ENCODE results near the gene PCBP3.
"Not testable (repeated sequence)": the region's sequence is repeated elsewhere in the genome, so short reads cannot be mapped to it uniquely, and the experiment has no call there.

The PCBP3 gene

GRCh38 chr21:45700461-45700860, 56.9 kb downstream of the PCBP3 start:
- no peak overlapping the region for H3K9ac ChIP-seq
- peaks cover 9 to 38% (median 30%) of the 10 kb centered on the region in 10 experiments for H3K4me1 ChIP-seq
- no peak overlapping the region for H3K27ac ChIP-seq
- no peak overlapping the region for H3K4me3 ChIP-seq
- H3K4me2 ChIP-seq, result no peak overlapping the region
- peaks cover 0 to 42% (median 22%) of the 10 kb centered on the region in 11 experiments; a peak in 11 of 22 replicates for H4K20me1 ChIP-seq
- TF ChIP-seq Cebpa-rat (IDR thresholded peaks at IDR 0.05), result no peak
- peaks cover 0 to 67% (median 28%) of the 10 kb centered on the region in 11 experiments; a peak in 17 of 22 replicates for H3K36me3 ChIP-seq
- peaks cover 11 to 34% (median 19%) of the 10 kb centered on the region in 11 experiments for H3K9me3 ChIP-seq (replicated peaks in 1 of 11)
- H3K27me3 ChIP-seq, result no peaks in the 10 kb centered on the region

GRCh38 chr21:45704311-45705108, 61.0 kb downstream of the PCBP3 start:
- no peak overlapping the region for H3K9ac ChIP-seq
- H3K36me3 ChIP-seq, result peaks cover 0 to 51% (median 25%) of the 10 kb centered on the region in 11 experiments; a peak in 15 of 22 replicates
- H3K4me2 ChIP-seq, result peak overlapping the region; percentile 45 to 78 (median 69)
- H3K27me3 ChIP-seq, result no peaks in the 10 kb centered on the region
- H3K4me3 ChIP-seq, result no peak overlapping the region
- H4K20me1 ChIP-seq, result peaks cover 0 to 68% (median 27%) of the 10 kb centered on the region in 11 experiments; a peak in 11 of 22 replicates
- H3K4me1 ChIP-seq, result peaks cover 26 to 38% (median 30%) of the 10 kb centered on the region in 10 experiments
- TF ChIP-seq Cebpa-rat (IDR thresholded peaks at IDR 0.05), result no peak
- H3K9me3 ChIP-seq (replicated peaks in 1 of 11), result peaks cover 0 to 7% (median 2%) of the 10 kb centered on the region in 11 experiments; a peak in 7 of 22 replicates
- H3K27ac ChIP-seq, result no peak overlapping the region

DNA sequence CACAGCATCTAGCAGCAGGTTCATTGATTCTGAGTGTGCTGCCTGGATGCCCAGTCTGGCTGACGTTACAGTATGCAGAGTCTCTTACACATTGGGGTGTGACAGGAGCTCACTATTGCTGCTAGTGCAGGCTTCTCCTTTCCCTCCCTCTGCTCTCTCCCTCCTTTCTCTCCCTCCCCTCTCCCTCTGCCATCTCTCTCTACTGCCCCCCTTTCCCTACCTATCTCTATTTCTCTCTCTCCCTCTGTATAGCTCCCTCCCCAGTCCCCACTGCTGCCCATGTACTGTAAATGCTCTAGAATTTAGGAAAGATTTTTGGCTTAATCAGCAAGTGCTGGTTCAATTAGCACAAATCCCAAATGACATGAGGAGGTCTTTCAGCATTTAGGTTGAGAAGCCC, 62.8 kb downstream of the PCBP3 start:
- 0 out of 22 replicates have a peak overlapping the region, but pooled peaks of 1 of the 11 experiments have one; percentile 3 for H3K4me2 ChIP-seq
- H3K27ac ChIP-seq, result no peak overlapping the region
- H3K36me3 ChIP-seq, result peaks cover 1 to 51% (median 22%) of the 10 kb centered on the region in 11 experiments; a peak in 17 of 22 replicates
- no peaks in the 10 kb centered on the region for H3K27me3 ChIP-seq
- H3K4me1 ChIP-seq, result peaks cover 26 to 38% (median 30%) of the 10 kb centered on the region in 10 experiments
- peaks cover 8 to 23% (median 17%) of the 10 kb centered on the region in 11 experiments for H3K9me3 ChIP-seq (replicated peaks in 1 of 11)
- peaks cover 0 to 61% (median 27%) of the 10 kb centered on the region in 11 experiments; a peak in 11 of 22 replicates for H4K20me1 ChIP-seq
- no peak for TF ChIP-seq Cebpa-rat (IDR thresholded peaks at IDR 0.05)
- no peak overlapping the region for H3K9ac ChIP-seq
- H3K4me3 ChIP-seq, result no peak overlapping the region

- peaks cover 16 to 33% (median 24%) of the 10 kb centered on the region in 10 experiments for H3K4me1 ChIP-seq
- no peak overlapping the region for H3K4me3 ChIP-seq
- H3K9me3 ChIP-seq (replicated peaks in 1 of 11), result peaks cover 30 to 51% (median 46%) of the 10 kb centered on the region in 11 experiments
- peaks cover 0 to 62% (median 18%) of the 10 kb centered on the region in 11 experiments; a peak in 11 of 22 replicates for H4K20me1 ChIP-seq
- H3K4me2 ChIP-seq, result peak overlapping the region in 5 of 11 experiments; percentile 17 to 67 (median 43); a peak in 9 of 22 replicates
- no peak for TF ChIP-seq Cebpa-rat (IDR thresholded peaks at IDR 0.05)
- H3K27me3 ChIP-seq, result no peaks in the 10 kb centered on the region
- H3K27ac ChIP-seq, result peak overlapping the region in 4 of 11 experiments; percentile 27 to 50 (median 40); a peak in 6 of 22 replicates
- no peak overlapping the region for H3K9ac ChIP-seq
- H3K36me3 ChIP-seq, result peaks cover 18 to 67% (median 50%) of the 10 kb centered on the region in 11 experiments; a peak in 21 of 22 replicates
These were observed 65.6 kb downstream of the PCBP3 start for GRCh38 chr21:45709173-45709572.

DNA sequence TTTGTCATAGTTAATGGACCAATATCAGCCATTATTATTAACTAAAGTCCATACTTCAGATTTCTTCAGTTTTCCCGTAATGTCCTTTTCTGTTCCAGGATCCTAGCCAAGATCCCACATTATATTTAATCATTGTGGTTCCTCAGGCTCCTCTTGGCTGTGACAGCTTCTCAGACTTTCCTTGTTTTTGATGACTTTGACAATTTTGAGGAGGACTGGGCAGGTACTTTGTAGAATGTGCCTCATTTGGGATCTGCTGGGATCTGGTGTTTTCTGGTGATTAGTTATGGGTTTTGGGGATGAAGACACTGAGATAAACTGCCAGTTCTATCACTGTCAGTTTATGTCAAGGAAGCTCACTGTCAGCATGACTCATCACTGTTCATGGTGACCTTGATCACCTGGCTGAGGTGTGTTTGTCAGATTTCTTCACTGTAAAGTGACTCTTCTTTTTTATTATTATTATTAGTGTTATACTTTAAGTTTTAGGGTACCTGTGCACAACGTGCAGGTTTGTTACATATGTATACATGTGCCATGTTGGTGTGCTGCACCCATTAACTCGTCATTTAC, 66.3 kb downstream of the PCBP3 start:
- peaks cover 10 to 27% (median 18%) of the 10 kb centered on the region in 10 experiments for H3K4me1 ChIP-seq

GRCh38 chr21:45710306-45710705, 66.8 kb downstream of the PCBP3 start:
- Histone ChIP-seq H3K9me3 (replicated peaks in 1 of 11) (peaks cover 38 to 63% (median 57%) of the 10 kb centered on the region in 11 experiments), H3K4me1 (peaks cover 5 to 22% (median 15%) of the 10 kb centered on the region in 10 experiments; a peak in 18 of 20 replicates), H3K36me3 (peaks cover 19 to 79% (median 60%) of the 10 kb centered on the region in 11 experiments; a peak in 21 of 22 replicates), H4K20me1 (peaks cover 0 to 50% (median 7%) of the 10 kb centered on the region in 11 experiments; a peak in 11 of 22 replicates)
- H3K27me3 ChIP-seq, H3K4me2 ChIP-seq, H3K4me3 ChIP-seq, H3K9ac ChIP-seq, H3K27ac ChIP-seq: not testable (repeated sequence)

More for the DNA sequence above, 66.3 kb downstream of the PCBP3 start:
- Histone ChIP-seq H3K9me3 (replicated peaks in 1 of 11) (peaks cover 33 to 57% (median 52%) of the 10 kb centered on the region in 11 experiments), H3K9ac (no peak overlapping the region), H3K27ac (no peak overlapping the region), H3K36me3 (peaks cover 19 to 73% (median 54%) of the 10 kb centered on the region in 11 experiments; a peak in 21 of 22 replicates), H3K4me3 (no peak overlapping the region), H3K27me3 (no peaks in the 10 kb centered on the region), H3K4me2 (peak overlapping the region in 1 of 11 experiments; percentile 66; a peak in 1 of 22 replicates), H4K20me1 (peaks cover 0 to 56% (median 12%) of the 10 kb centered on the region in 11 experiments; a peak in 11 of 22 replicates)
- no peak for TF ChIP-seq Cebpa-rat (IDR thresholded peaks at IDR 0.05)

GRCh38 chr21:45713613-45714012, 70.1 kb downstream of the PCBP3 start:
- Histone ChIP-seq H3K9me3 (replicated peaks in 1 of 11) (peaks cover 50 to 80% (median 71%) of the 10 kb centered on the region in 11 experiments), H3K27ac (no peak overlapping the region), H3K4me1 (peaks cover 0 to 10% (median 6%) of the 10 kb centered on the region in 10 experiments; a peak in 13 of 20 replicates), H3K27me3 (no peaks in the 10 kb centered on the region), H3K36me3 (peaks cover 19 to 78% (median 60%) of the 10 kb centered on the region in 11 experiments; a peak in 21 of 22 replicates), H4K20me1 (peaks cover 0 to 24% (median 0%) of the 10 kb centered on the region in 11 experiments; a peak in 4 of 22 replicates), H3K9ac (no peak overlapping the region), H3K4me2 (no peak overlapping the region), H3K4me3 (no peak overlapping the region)
- TF ChIP-seq Cebpa-rat (IDR thresholded peaks at IDR 0.05), result no peak

GRCh38 chr21:45715441-45715840, 71.9 kb downstream of the PCBP3 start:
- Histone ChIP-seq H3K9me3 (replicated peaks in 1 of 11) (peaks cover 50 to 72% (median 62%) of the 10 kb centered on the region in 11 experiments), H3K27ac (no peak overlapping the region), H3K36me3 (peaks cover 19 to 64% (median 53%) of the 10 kb centered on the region in 11 experiments; a peak in 21 of 22 replicates), H4K20me1 (peaks cover 0 to 31% (median 0%) of the 10 kb centered on the region in 11 experiments; a peak in 5 of 22 replicates), H3K27me3 (no peaks in the 10 kb centered on the region), H3K9ac (no peak overlapping the region), H3K4me1 (peaks cover 0 to 19% (median 11%) of the 10 kb centered on the region in 10 experiments; a peak in 16 of 20 replicates), H3K4me2 (no peak overlapping the region), H3K4me3 (no peak overlapping the region)
- TF ChIP-seq Cebpa-rat (IDR thresholded peaks at IDR 0.05), result no peak
